ENCODE measurements around the gene KBTBD6.
"Not testable (repeated sequence)": the region's sequence is repeated elsewhere in the genome, so short reads cannot be mapped to it uniquely, and the experiment has no call there.

KBTBD6 gene

DNA sequence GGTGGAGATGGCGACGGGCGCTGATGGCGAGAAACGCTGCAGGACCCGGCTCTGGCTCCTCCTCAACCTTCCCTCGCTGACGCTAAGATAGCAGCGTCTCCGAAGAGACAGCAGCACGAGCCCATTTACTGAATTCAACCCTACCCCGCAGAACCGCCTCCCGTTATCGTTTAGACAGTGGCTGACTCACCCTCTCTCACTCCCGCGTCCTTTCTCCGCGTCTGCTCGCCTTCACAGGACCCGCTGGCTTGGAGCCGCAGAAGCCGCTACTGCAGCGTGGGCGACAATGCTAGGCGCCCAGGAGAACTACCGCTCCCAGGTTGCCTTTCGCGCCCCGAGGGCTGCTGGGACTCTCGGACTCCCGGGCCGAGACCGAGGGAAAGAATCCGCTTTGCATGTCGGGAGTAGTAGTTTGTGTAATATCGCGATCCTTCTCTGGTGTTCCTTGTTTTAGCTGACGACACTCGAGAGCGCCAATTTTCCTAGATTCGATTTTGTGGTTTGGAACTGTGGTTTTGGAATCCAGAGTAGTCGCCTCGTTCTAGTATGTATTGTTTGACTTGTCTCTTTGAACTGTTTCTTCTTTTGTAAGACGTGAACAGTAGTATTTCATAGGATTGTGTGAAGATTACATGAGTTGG, at the start of gene KBTBD6:
TSS of gene KBTBD6 (minus strand) at position 291 of the 641 bp plus-strand sequence. CDS start 291 bp downstream, outside the sequence.
- peak; percentile 76 to 84 (median 82) for DNase-seq (ENCODE audit: low read depth in 3 of 3, low spot score in 1 of 3)

DNA sequence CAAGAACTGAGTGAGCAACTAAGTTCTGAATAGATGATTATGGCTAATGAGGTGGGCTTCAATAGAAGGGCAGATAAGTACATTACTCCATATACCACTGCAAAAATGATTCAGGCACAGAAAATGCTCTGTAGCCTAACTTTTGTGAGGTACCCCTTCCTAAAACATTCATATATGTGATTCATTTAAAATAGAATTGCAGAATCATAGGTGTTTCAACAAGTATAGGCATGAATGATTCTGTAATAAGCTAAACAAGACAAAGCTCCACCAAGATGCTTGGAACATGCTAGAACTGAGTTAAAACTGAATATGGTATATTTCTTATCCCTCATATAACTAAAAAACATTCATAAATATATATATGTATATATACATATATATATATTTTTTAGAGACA, 49.6 kb upstream of the KBTBD6 start:
- no peak for DNase-seq (ENCODE audit: low read depth in 3 of 3, low spot score in 1 of 3)

- no peak for DNase-seq (ENCODE audit: low read depth in 3 of 3, low spot score in 1 of 3)
Observed at GRCh38 chr13:41179593-41180250, 47.1 kb upstream of the KBTBD6 start.

DNA sequence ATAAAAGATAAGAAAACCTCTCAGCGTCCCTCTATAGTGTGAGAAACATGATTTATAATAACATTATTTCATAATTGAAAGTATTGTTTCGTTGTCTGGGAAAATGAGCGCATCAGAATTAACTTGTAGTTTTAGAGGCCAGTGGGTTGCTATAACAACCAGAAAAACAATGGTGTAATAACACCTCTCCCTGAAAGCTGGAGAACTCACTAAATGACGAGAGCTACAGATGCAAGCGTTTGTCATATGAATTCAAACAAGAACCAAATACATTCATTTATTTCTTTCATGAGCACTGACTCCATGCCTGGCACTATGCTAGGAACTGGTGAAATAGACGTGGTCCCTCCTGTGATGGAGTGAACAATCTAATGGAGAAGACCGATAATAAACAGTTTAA, 45.4 kb upstream of the KBTBD6 start:
- DNase-seq (ENCODE audit: low read depth in 3 of 3, low spot score in 1 of 3): no peak

- no peak for DNase-seq (ENCODE audit: low read depth in 3 of 3, low spot score in 1 of 3)
Observed at GRCh38 chr13:41177616-41178015, 45.0 kb upstream of the KBTBD6 start.

DNA sequence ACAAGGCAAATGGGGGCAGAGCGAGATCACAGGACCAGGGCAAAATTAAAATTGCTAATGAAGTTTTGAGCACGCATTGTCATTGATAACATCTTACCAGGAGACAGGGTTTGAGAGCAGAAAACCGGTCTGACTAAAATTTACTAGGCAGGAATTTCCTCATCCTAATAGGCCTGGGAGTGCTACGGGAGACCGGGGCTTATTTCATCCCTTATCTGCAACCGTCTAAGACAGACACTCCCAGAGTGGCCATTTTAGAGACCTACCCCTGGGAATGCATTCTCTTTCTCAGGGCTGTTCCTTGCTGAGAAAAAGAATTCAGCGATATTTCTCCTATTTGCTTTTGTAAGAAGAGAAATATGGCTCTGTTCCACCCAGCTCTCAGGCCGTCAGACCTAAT, 43.0 kb upstream of the KBTBD6 start:
- DNase-seq (ENCODE audit: low read depth in 3 of 3, low spot score in 1 of 3): not testable (repeated sequence)

DNA sequence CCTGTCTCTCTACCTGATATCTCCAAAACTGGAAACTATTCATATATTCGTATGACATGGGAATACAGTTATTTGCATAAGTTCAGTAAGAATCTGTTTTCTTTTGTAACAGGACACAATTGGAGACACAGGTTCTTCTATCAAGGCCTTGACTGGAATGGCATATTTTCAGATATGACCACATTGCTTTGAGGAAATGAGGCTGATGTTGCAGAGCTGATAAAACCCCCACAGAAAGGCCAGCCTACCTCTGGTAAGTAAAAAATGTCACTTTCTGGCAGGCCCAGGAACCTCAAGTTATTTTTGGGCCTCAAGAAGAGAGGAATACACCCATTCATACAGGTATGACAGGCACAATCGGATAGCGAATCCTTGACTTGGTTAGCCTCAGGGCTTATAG, 29.5 kb upstream of the KBTBD6 start:
- DNase-seq (ENCODE audit: low read depth in 3 of 3, low spot score in 1 of 3): no peak

DNA sequence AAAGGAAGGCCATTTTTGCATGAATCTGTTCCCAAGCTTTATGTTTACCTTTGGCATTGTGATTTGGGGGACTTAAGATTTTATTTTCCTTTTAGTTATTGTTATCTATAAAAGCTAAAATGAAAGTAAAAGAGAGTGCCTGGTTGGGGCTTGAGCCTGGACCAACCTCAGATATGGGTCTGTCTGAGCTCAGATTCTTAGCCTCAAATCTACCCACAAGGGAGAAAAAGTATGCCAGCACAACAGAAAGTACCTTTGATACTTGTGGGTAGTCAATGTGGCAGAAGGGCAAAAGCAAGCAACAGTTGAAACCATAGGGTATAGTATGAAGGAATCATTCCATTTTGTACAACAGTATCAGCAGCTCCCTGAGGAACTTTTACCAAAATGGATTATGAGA, 26.6 kb upstream of the KBTBD6 start:
- no peak for DNase-seq (ENCODE audit: low read depth in 3 of 3, low spot score in 1 of 3)

- DNase-seq (ENCODE audit: low read depth in 3 of 3, low spot score in 1 of 3): no peak
Observed at GRCh38 chr13:41157048-41157717, 24.6 kb upstream of the KBTBD6 start.

DNA sequence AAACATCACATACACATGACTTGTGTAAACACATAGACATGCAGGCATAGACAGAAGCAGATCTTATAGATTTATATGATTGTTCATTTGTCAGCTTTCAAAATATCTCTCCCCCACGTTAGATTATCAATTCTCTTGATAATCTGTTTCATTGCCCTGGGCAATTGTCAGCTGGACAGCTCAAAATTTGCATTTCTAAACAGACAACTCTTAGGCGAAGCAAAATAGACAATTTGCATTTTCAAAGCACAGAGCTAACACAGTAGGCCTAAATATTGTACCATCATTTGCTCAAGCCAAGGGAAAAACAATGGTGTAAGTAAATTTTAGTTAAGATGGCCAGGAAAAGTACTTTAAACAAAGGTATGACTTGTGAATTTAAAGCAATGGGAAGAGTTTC, 24.0 kb upstream of the KBTBD6 start:
- no peak for DNase-seq (ENCODE audit: low read depth in 3 of 3, low spot score in 1 of 3)

DNA sequence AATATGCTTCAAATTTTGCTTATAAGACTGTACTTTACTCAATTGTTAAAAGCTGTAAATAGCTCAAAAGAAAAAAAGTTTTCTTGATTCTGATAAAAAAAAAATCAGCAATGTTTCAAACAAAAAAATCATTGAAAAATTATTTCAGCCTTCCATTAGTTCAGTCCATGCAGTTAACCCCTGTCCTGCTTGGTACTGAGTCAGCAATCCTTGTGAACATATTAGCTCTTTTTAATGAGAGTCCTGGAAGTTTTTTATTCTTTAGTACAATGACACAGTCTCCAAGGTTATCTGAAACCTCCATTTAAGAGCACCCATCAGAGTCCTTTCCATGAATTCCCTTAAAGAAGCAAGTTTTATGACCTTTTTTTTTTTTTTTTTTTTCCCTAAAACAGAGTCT, 21.4 kb upstream of the KBTBD6 start:
- no peak for DNase-seq (ENCODE audit: low read depth in 3 of 3, low spot score in 1 of 3)

DNA sequence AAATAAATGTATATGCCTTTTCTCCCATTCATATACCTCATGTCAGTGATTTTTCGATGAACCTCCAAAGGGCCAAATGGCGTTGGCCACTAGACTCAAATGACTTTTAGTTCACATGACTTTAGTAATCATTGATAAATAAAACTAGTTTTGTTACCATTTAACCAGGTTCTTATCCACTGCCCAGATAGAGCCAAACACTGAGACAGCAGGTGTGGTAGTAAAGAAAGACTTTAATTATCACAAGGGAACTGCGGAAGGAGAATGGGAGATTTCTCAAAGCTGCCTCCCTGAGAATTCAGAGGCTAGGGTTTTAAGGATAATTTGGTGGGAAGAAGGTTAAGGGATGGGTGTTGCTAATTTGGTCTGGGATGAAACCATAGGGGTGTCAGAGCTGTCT, 19.4 kb upstream of the KBTBD6 start:
- DNase-seq (ENCODE audit: low read depth in 3 of 3, low spot score in 1 of 3): no peak

DNA sequence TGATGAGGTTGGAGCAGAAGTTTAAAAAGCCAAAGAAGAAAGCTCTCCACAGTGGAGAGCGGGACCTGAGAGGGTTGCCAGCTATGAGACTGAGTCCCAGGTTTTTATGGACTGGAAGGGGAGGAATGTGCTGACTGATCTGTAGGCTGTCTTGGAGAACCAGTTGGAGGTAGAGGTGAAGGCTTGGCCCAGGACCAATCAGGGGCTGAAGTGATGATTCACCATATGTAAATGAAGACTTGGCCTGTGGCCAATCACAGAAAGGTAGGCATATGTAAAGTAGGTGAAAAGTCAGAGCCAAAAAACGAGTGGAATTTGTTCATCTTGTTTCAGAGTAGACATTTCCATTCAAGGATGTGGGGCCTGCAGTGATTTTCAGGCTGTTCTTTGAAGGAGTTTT, 17.5 kb upstream of the KBTBD6 start:
- no peak for DNase-seq (ENCODE audit: low read depth in 3 of 3, low spot score in 1 of 3)

- DNase-seq (ENCODE audit: low read depth in 3 of 3, low spot score in 1 of 3): no peak
Observed at GRCh38 chr13:41148419-41149283, 16.0 kb upstream of the KBTBD6 start.

DNA sequence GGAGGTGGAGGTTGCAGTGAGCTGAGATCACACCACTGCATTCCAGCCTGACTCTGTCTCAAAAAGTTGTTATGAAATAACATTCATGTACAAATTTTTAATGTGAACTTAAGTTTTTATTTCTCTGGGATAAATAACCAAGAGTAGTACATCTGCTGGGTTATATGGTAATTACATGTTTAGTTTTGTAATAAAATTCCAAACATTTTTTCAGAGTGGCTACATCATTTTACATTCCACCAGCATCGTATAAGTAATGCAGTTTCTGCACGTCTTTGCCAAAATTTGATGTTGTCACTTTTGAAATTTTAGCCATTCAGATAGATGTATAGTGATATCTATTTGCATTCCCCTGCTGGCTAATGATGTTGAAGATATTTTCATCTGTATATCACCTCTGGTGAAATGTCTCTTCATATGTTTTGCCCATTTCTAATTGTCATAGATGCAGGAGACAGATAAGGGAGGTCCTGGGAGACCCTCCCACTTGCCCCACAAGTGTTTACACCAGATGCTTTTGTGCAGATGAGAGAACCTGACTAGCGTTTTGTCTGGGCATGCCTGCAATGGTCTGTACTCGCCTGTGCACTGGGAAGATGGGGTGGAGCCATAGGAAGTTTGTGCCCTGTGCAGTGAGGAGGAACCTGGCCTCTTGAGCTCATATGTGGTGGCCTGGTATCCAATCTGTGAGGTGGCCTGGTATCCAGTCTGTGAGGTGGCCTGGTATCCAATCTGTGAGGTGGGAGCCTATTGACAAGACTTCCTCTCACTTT, 12.7 kb upstream of the KBTBD6 start:
- no peak for DNase-seq (ENCODE audit: low read depth in 3 of 3, low spot score in 1 of 3)

GRCh38 chr13:41144576-41144975, 12.0 kb upstream of the KBTBD6 start:
- no peak for DNase-seq (ENCODE audit: low read depth in 3 of 3, low spot score in 1 of 3)

- DNase-seq (ENCODE audit: low read depth in 3 of 3, low spot score in 1 of 3): no peak
Observed at GRCh38 chr13:41139296-41139966, 6.8 kb upstream of the KBTBD6 start.

DNA sequence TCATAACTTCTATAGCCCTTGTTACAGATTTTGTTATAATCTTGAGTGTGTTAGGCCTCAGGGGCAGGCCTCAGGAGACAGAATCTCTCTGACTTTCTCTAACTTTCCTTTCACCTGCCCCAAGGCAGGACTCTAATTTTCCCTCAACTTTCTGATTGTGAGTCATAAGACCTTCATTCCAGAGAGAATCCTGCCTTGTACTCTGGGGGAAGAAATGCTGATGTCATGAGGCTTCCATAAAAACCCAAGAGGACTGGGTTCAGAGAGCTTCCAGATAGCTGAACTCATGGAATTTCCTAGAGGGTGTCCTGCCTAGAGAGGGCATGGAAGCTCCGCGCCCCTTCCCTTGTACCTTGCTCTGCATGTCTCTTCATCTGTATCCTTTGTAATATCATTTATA, 5.3 kb upstream of the KBTBD6 start:
- no peak for DNase-seq (ENCODE audit: low read depth in 3 of 3, low spot score in 1 of 3)

DNA sequence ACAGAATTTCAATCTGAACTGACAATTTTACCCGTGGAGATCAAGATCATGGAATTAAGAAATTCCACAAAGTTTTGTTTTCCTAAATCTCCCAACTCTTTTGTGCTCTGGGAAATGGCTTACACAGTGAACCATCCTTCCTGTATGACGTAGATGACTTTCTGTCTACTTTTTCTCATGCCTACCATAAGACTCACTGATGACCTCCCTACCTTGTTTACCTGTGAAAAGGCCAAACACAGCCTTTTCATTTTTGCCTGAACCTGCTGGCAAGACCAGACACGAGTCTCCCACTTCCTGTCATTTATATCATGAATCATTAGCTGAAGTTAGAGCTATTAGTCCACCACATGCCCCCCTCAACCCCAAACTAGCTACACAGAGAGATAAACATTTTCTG, 4.6 kb upstream of the KBTBD6 start:
- no peak for DNase-seq (ENCODE audit: low read depth in 3 of 3, low spot score in 1 of 3)

DNA sequence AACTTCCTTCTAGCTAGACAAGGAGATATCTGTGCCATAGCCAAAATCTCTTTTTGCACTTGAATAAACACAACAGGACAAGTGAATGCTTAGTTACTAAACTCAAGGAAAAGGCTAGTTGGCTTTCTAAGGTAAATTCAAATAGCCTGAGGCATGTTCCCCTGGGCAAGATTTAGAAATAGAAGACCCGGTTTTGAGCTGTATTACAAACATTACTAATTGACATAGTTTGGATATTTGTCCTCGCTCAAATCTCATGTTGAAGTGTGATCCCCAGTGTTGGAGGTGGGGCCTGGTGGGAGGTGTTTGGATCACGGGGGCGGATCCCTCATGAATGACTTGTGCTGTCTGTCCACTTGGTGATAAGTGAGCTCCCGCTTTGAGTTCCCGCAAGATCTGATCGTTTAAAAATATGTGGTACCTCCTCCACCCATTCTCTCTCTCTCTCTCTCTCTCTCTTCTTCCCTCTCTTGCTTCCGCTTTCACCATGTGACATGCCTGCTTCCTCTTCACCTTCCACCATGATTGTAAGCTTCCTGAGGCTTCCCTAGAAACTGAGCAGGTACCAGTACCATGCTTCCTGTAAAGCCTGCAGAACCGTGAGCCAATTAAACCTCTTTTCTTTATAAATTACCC, 3.9 kb upstream of the KBTBD6 start:
- DNase-seq (ENCODE audit: low read depth in 3 of 3, low spot score in 1 of 3): no peak
